ENCODE results near the gene DDA1. TPM values are rescaled to one million over a fixed set of nuclear protein-coding genes. Genes with fewer than 3 reads are reported as not detected.
A peak's percentile ranks its signal among the peaks of the same experiment; 100 is the strongest.
"Not testable (repeated sequence)": the region's sequence is repeated elsewhere in the genome, so short reads cannot be mapped to it uniquely, and the experiment has no call there.

Gene DDA1
- total RNA-seq, 1 experiment from 2014 or later = 104 TPM

- DNase-seq (ENCODE audit: low spot score) = no peak
Measured at GRCh38 chr19:17286752-17287151, 22.6 kb upstream of the DDA1 start.

- peak; percentile 14 for DNase-seq (ENCODE audit: low spot score)
Measured at GRCh38 chr19:17289489-17289888, 19.9 kb upstream of the DDA1 start.

- peak; percentile 87 for DNase-seq (ENCODE audit: low spot score)
Measured at GRCh38 chr19:17292301-17293074, 16.9 kb upstream of the DDA1 start.

DNA sequence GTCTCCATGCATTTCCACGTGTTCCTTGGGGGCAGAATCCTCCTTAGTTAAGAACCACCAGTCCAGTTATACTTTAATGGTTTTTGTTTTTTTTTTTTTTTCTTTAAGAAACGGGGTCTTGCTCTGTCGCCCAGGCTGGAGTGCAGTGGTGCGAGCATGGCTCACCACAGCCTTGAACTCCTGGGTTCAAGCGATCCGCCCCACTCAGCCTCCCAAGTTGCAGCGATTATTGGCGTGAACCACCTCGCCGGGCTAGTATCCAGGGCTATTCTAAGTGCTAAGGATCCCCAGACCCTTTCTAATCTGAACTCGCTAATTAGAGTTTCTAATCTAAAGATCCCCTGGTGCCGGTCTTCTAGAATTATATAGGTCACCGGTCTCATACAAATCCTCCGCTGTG is 15.8 kb upstream of the DDA1 start:
- no peak for DNase-seq (ENCODE audit: low spot score)

GRCh38 chr19:17294051-17294891 is 15.1 kb upstream of the DDA1 start:
- DNase-seq (ENCODE audit: low spot score) = no peak

GRCh38 chr19:17295551-17295950 is 13.8 kb upstream of the DDA1 start:
- DNase-seq (ENCODE audit: low spot score) = not testable (repeated sequence)

DNA sequence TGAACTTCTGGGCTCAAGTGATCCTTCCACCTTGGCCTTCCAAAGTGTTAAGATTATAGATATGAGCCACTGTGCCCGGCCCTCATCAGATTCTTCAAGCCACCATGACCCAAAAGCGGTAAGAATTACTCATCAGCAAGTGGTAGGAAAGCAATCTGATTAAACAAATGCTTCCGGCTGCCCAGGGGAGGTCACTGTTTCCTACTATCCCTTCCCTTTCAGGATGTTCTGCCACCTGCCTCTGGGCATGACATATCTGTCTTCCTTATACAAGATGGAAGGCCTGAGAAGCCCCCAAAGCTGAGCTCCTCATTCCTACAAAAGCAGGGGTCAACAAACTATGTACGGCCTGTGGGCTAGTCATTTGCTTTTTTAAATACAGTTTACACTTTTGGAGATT is 13.1 kb upstream of the DDA1 start:
- DNase-seq (ENCODE audit: low spot score) = peak; percentile 93

DNA sequence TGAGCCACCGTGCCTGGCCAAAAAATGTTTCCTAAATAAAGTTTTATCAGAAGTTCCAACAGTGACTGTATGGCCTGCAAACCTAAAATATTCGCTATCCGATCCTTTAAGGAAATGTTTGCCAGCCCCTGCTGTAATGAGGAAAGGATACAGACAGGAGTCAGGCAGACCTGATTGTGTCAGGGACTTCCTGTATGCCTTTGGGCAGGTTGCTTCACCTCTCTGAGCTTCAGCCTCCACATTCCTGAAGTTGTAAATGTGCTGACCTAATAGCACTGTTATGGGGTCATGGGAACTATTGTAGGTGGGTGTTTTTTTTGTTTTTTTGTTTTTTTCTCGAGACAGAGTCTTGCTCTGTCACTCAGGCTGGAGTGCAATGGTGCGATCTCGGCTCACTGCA is 12.4 kb upstream of the DDA1 start:
- DNase-seq (ENCODE audit: low spot score) = no peak

DNA sequence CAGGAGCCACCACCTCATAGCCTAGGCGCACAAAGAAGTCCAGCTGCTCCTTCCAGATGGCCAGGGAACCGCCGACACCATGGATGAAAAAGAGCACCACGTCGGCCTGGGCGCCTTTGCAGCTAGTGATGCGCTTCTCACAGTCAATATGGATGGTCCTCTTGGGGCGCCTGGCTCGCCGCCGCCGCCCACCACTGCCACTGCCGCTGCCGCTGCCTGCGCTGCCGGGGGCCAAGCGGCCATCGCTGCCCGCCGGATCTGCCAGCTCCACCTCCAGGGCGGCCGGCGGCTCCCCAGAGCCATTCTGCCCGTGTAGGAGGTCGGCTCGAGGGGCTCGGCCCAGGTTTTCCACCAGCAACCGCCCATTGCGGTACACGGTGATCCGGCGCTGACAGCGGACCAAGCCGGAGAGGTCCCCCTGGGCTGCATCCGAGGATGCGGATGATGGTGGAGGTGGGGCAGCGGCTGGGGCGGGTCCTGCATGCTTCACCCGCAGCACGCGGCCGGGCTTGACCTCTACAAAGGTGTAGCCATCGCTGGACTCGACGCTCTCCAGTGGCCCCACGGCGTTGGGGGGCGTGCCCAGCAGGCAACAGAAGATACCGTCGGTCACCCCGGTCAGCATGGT is 8.3 kb upstream of the DDA1 start:
- DNase-seq (ENCODE audit: low spot score) = no peak

DNA sequence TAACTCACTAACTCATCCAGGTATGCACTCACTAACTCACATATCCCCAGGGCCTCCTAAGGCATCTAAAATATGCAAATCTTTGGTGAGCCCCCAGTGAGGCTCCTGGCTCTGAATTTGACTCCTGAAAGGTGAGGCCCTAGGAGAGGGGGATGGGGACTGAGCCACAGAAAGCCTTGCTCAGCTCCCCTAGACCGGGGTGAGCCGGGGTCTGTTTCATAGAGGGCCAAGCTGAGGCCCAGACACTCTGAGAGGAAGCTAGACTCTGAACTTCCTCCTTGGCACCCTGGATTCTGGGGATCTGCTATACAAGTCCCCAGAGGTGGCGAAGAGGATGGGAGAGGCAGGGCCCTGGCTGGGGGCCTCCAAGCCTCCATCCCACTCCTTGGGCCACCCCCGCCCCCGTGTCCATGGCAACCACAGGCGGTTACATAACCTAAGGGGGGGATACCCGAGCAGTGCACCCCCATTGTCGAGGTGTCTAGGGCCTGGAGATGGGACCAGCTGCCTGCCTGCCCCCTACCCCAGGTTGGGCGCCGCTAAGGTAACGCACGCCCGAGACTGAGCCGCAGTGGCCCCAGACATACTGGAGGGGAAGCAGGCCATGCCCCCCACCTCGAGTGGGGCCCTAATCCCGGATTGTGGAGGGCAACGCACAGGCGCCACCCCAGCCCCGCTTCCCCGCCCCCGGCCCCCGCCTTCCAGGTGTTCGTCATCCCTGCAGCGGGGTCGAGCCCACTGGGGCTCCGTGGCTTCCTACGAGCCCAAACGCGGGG is 6.8 kb upstream of the DDA1 start:
- DNase-seq (ENCODE audit: low spot score) = no peak

- DNase-seq (ENCODE audit: low spot score) = peak; percentile 87
Measured at GRCh38 chr19:17303167-17303939, 6.0 kb upstream of the DDA1 start, which contains the start of gene ABHD8. Gene ABHD8 (minus strand): TSS chr19:17303425. CDS start chr19:17301616, 1,809 bp downstream.

DNA sequence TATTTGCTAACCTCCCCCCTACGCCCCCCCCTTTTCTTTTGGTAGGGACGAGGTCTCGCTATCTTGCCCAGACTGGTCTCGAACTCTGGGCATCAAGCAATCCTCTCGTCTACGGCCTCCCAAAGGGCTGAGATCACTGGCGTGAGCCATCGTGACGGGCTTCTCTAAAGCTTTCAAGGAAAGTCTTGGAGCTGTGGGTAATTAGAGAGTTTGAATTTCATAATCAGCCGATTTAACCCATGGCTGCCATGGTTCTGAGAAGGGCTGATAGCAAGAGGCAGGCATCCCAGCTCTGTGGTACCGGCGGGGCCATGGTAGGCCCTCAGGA is 5.5 kb upstream of the DDA1 start:
- DNase-seq (ENCODE audit: low spot score) = no peak

DNA sequence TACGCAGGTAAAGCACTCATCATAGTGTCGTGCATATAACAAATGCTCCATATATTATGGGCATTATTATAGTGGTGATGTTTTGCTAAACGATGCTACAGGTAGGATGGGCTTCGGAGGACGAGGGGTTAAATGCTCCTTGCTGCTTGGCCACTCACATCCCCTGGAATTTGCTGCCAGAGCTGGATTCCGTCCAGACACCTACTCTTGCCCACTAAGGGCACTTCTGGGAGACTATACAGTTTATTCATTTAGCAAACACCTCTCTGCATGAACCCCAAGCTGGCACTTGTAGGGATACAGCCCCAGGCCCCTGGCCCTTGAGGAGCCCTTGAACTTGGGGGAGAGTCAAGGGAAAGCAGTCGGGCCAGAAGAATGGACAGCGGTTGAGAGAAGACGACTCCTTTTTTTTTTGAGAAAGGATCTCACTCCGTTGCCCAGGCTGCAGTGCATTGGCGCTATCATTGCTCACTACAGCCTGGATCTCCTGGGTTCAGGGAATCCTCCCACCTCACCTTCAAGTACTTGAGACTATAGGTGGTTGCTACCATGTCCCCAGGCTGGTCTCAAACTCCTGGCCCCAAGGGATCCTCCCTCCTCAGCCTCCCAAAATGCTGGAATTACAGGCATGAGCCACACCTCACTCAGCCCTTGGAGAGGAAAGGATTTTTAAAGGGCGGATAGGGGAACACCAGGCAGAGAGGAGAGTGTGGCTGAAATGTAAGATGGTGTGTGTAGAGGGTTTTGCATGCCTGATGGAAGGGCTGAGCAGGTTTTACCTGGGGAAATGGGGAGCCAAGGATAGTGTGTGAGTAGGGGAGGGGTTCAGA is 4.8 kb upstream of the DDA1 start:
- DNase-seq (ENCODE audit: low spot score) = no peak

- no peak for DNase-seq (ENCODE audit: low spot score)
Measured at GRCh38 chr19:17305216-17305516, 4.2 kb upstream of the DDA1 start.

- DNase-seq (ENCODE audit: low spot score) = peak; percentile 100
Measured at GRCh38 chr19:17305517-17306284, 3.7 kb upstream of the DDA1 start, which contains the start of gene MRPL34. Gene MRPL34 (plus strand): TSS chr19:17305872. CDS start chr19:17305893, 21 bp downstream.

GRCh38 chr19:17306285-17306714 is 3.1 kb upstream of the DDA1 start:
- DNase-seq (ENCODE audit: low spot score) = no peak

DNA sequence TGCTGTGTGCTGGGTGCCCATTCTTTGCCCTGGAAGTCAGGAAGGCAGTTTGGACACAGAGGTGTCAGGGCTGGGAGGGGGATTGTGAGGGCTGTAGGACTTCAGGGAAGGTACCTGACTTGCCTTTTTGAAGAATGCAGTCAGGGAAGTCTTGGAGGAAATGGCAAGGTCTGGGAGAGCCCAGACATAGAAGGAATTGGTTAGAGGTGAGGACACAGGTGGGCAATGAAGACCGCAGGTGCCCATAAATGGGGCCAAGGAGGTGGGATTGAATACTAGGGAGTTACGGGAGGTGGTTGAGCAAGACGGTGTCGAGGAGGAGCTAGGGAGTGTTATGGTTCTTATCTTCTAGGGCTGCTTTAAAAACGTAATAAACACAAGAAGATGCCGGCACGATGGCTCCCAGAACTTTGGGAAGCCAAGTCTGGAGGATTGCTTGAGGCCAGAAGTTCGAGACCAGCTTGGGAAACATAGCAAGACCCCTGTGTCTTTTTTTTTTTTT is 1.4 kb upstream of the DDA1 start:
- DNase-seq (ENCODE audit: low spot score) = no peak

- DNase-seq (ENCODE audit: low spot score) = no peak
Measured at GRCh38 chr19:17309965-17310461, 650 bp downstream of the DDA1 start.
